PC-3 (cell line): Measurements from ENCODE around the gene PRKX. TPM values are rescaled to one million over a fixed set of nuclear protein-coding genes. Genes with fewer than 3 reads are reported as not detected.

Experiments used
- ATAC-seq: fragments of 200-7000 bp; cut with Tn5 transposase; 2 replicates; pipeline ENCODE4 v1.9.1; 2020; ENCODE audit warnings: mild to moderate bottlenecking, moderate library complexity
- BruUV-seq: library from RNA; stranded (reverse); fragments of 400-500 nt; replicated peaks from 2 replicates; lab custom pipeline; 2021; lab: Mats Ljungman, UMichigan
- CTCF ChIA-PET: fragments of 300-600 bp; sonication (Branson Sonifier 250); formaldehyde crosslinking; loops from one replicate; lab custom pipeline; 2022; ENCODE audit warnings: antibody characterized with exemption; lab: Charles Lee
- POLR2A ChIA-PET: fragments of 300-600 bp; sonication (Branson Sonifier 250); formaldehyde crosslinking; loops from one replicate; lab custom pipeline; 2022; ENCODE audit warnings: antibody characterized with exemption; ENCODE audit not compliant: unreplicated experiment; lab: Charles Lee
- DNase-seq: peaks from one replicate; pipeline ENCODE4 v3.0.0-alpha.2; 2015
- H2AFZ ChIP-seq: fragments of 300-600 bp; sonication (generic); 2 replicates; pipeline ENCODE4 v1.6.0; 2016; ENCODE audit warnings: antibody characterized with exemption, low read length
- H3F3A ChIP-seq: fragments of 300-600 bp; sonication (generic); one replicate; pipeline ENCODE4 v1.6.0; 2017; ENCODE audit warnings: antibody characterized with exemption, low read length, control low read depth, mild to moderate bottlenecking; ENCODE audit not compliant: unreplicated experiment
- H3K27ac ChIP-seq: fragments of 300-600 bp; sonication (generic); 2 replicates; pipeline ENCODE4 v1.5.1; 2016; ENCODE audit warnings: mild to moderate bottlenecking, low read length
- H3K27me3 ChIP-seq: fragments of 300-600 bp; sonication (generic); 2 replicates; pipeline ENCODE4 v1.6.1; 2016; ENCODE audit warnings: low read length, mixed read lengths
- H3K36me3 ChIP-seq: fragments of 300-600 bp; sonication (generic); 2 replicates; pipeline ENCODE4 v1.6.1; 2016; ENCODE audit warnings: low read depth, mixed run types, low read length, mixed read lengths
- H3K4me1 ChIP-seq: fragments of 300-600 bp; sonication (generic); 2 replicates; pipeline ENCODE4 v1.5.1; 2016; ENCODE audit warnings: low read length; ENCODE audit not compliant: insufficient read depth
- H3K4me2 ChIP-seq: fragments of 300-600 bp; sonication (generic); 2 replicates; pipeline ENCODE4 v1.6.0; 2016; ENCODE audit warnings: low read length
- H3K4me3 ChIP-seq: fragments of 300-600 bp; sonication (generic); 2 replicates; pipeline ENCODE4 v1.5.1; 2016; ENCODE audit warnings: mild to moderate bottlenecking, low read length, mixed read lengths
- H3K79me2 ChIP-seq: fragments of 300-600 bp; sonication (generic); 2 replicates; pipeline ENCODE4 v1.6.1; 2017; ENCODE audit warnings: low read length, mixed read lengths
- H3K9ac ChIP-seq: fragments of 300-600 bp; sonication (generic); 2 replicates; pipeline ENCODE4 v1.6.0; 2016; ENCODE audit warnings: mild to moderate bottlenecking, low read length
- H3K9me2 ChIP-seq: fragments of 300-600 bp; sonication (generic); replicated peaks from 2 replicates; pipeline ENCODE4 v1.6.1; 2016; ENCODE audit warnings: mixed run types, low read length, mixed read lengths
- H3K9me3 ChIP-seq: fragments of 300-600 bp; sonication (generic); 2 replicates; pipeline ENCODE4 v1.6.1; 2016; ENCODE audit warnings: low read length, mixed read lengths
- H4K20me1 ChIP-seq: fragments of 300-600 bp; sonication (generic); 2 replicates; pipeline ENCODE4 v1.6.1; 2016; ENCODE audit warnings: low read length, mixed read lengths
- EZH2 ChIP-seq: fragments of 300-600 bp; sonication (generic); IDR thresholded peaks from one replicate; pipeline ENCODE4 v1.6.1; 2017; ENCODE audit warnings: antibody characterized with exemption, mild to moderate bottlenecking, low read length; ENCODE audit not compliant: unreplicated experiment
- EZH2phosphoT487 ChIP-seq: fragments of 300-600 bp; sonication (generic); IDR thresholded peaks from 2 replicates; pipeline ENCODE4 v1.6.1; 2018; ENCODE audit warnings: mild to moderate bottlenecking, antibody characterized with exemption, low read length, borderline replicate concordance
- intact Hi-C: fragments of 100-400 bp; cut with micrococcal nuclease; formaldehyde crosslinking; loops from 2 replicates; pipeline ENCODE4 v1.9.0; 2023
- total RNA-seq: library from RNA; depleted of rRNA; stranded (reverse); fragments of >200 nt; gene quantifications from 2 replicates; pipeline ENCODE4 v1.2.3, GENCODE V29; 2014
- TF ChIP-seq, protein P1 (sequence below): fragments of 300-600 bp; sonication (generic); conservative IDR thresholded peaks from 2 replicates; pipeline ENCODE4 v1.5.1; 2017; ENCODE audit warnings: antibody characterized with exemption, low read depth, mild to moderate bottlenecking, low read length

PRKX gene
- total RNA-seq, 1 experiment from 2014 or later: 22.2 TPM

DNA sequence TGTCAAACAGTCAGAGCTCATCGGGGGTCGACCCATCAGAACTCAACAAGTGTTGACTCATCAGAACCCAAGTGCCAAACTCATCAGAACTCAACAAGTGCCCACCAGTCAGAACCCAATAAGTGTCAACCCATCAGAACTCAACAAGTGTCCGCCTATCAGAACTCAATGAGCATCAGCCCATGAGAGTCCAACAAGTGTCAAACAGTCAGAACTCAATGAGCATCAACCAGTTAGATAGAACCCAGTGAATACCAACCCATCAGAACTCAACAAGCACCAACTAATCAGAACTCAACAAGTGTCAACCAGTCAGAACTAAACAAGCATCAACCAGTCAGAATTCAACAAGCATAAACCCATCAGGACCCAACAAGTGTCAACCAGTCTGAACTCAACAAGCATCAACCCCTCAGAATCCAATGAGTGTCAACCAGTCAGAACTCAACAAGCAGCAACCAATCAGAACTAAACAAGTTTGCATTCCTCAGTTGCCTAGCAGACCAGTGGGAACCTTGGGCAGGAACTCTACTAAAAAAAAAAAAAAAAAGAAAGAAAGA is 115.3 kb downstream of the PRKX start:
- ATAC-seq: no peak
- ChIA-PET POLR2A (no interaction called here), CTCF (no interaction called here)
- Histone ChIP-seq H3K4me1 (peaks cover 2% of the 10 kb centered on the region), H3K4me3 (no peak overlapping the region), H3K79me2 (no peaks in the 10 kb centered on the region), H4K20me1 (no peaks in the 10 kb centered on the region), H3K36me3 (no peaks in the 10 kb centered on the region), H3F3A (no peaks in the 10 kb centered on the region), H2AFZ (no peak overlapping the region), H3K9me3 (no peaks in the 10 kb centered on the region), H3K27ac (no peak overlapping the region), H3K9ac (no peak overlapping the region), H3K27me3 (no peaks in the 10 kb centered on the region), H3K9me2 (no peaks in the 10 kb centered on the region), H3K4me2 (no peak overlapping the region)
- no TSS peak for BruUV-seq
- intact Hi-C loops: no loop called here
- DNase-seq: no peak
- TF ChIP-seq EZH2 (no peak), EZH2phosphoT487 (no peak)
- TF ChIP-seq, protein P1, sequence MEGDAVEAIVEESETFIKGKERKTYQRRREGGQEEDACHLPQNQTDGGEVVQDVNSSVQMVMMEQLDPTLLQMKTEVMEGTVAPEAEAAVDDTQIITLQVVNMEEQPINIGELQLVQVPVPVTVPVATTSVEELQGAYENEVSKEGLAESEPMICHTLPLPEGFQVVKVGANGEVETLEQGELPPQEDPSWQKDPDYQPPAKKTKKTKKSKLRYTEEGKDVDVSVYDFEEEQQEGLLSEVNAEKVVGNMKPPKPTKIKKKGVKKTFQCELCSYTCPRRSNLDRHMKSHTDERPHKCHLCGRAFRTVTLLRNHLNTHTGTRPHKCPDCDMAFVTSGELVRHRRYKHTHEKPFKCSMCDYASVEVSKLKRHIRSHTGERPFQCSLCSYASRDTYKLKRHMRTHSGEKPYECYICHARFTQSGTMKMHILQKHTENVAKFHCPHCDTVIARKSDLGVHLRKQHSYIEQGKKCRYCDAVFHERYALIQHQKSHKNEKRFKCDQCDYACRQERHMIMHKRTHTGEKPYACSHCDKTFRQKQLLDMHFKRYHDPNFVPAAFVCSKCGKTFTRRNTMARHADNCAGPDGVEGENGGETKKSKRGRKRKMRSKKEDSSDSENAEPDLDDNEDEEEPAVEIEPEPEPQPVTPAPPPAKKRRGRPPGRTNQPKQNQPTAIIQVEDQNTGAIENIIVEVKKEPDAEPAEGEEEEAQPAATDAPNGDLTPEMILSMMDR: no peak

DNA sequence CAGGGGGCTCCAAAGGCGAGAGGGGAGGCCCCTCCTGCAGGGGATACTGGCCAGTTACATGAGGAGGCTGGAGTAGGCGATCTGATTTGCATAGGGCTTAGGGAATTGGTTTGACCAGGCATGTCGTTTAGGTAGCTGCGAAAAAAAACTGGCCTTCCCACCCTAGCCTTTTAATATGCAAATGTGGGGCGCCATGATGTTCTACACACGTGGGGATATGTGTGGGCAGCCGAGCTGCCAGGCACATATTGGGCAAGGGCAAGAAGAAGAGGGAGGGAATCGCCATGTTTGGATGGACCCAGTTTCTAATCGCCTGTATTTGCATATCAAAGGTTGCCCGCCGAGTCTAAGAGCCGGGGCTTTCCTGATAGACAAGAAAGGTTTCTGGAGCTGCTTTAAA is 121.3 kb downstream of the PRKX start:
- Histone ChIP-seq H3K4me2 (no peak overlapping the region), H3K79me2 (no peaks in the 10 kb centered on the region), H2AFZ (no peak overlapping the region), H3K27me3 (no peaks in the 10 kb centered on the region), H3K36me3 (no peaks in the 10 kb centered on the region), H3K4me1 (no peaks in the 10 kb centered on the region), H3K9ac (no peak overlapping the region), H3K9me2 (no peaks in the 10 kb centered on the region), H4K20me1 (no peaks in the 10 kb centered on the region), H3K9me3 (no peaks in the 10 kb centered on the region), H3F3A (no peaks in the 10 kb centered on the region), H3K4me3 (no peak overlapping the region), H3K27ac (no peak overlapping the region)
- no peak for ATAC-seq
- no peak for DNase-seq
- intact Hi-C loops: no loop called here
- CTCF ChIA-PET: no interaction called here
- POLR2A ChIA-PET: no interaction called here
- BruUV-seq: no TSS peak
- TF ChIP-seq EZH2 (no peak), EZH2phosphoT487 (no peak)
- TF ChIP-seq, protein P1: no peak

DNA sequence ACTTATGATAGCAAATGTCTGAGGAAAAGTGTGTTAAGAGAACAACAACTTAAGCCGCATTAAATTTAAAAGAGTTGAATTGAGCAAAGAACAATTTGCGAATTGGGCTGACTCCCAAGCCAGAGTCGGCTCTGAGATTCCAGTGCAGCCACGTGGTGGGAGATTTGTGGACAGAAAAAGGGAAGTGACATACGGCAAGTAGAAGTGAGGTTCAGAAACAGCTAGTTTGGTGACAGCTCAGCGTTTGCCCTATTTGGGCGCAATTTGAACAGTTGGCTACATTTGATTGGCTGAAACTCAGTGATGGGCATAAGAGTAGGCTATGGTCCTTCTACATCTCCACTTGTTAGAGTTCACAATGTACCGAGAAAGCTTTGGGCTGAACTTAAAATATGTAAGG is 124.0 kb downstream of the PRKX start:
- CTCF ChIA-PET: no interaction called here
- no peaks in the 10 kb centered on the region for H3K36me3 ChIP-seq
- H2AFZ ChIP-seq: no peak overlapping the region
- H3F3A ChIP-seq: no peaks in the 10 kb centered on the region
- peaks cover 10% of the 10 kb centered on the region; the same call in 1 of the 2 replicates for H3K27me3 ChIP-seq
- no peaks in the 10 kb centered on the region for H3K9me3 ChIP-seq
- no TSS peak for BruUV-seq
- TF ChIP-seq EZH2: no peak
- TF ChIP-seq, protein P1: no peak
- TF ChIP-seq EZH2phosphoT487: no peak
- no peaks in the 10 kb centered on the region for H3K4me1 ChIP-seq
- intact Hi-C loops: no loop called here
- no peak overlapping the region for H3K27ac ChIP-seq
- ATAC-seq (no peak), DNase-seq (no peak)
- no peak overlapping the region for H3K9ac ChIP-seq
- H3K4me3 ChIP-seq: no peak overlapping the region
- H3K79me2 ChIP-seq: no peaks in the 10 kb centered on the region
- no peaks in the 10 kb centered on the region for H4K20me1 ChIP-seq
- no peaks in the 10 kb centered on the region for H3K9me2 ChIP-seq
- POLR2A ChIA-PET: no interaction called here
- H3K4me2 ChIP-seq: no peak overlapping the region
